Heart left ventricle (tissue), 16 donors: ENCODE results near the gene DNAJC7. TPM values are rescaled to one million over a fixed set of nuclear protein-coding genes. Genes with fewer than 3 reads are reported as not detected.

Experiments used
- ATAC-seq, 4 donors: fragments of 200-7000 bp; cut with Tn5 transposase; one replicate each; pipeline ENCODE4 v1.9.1; 2020 to 2022; ENCODE audit warnings: moderate library complexity in 4 of 4, mild to moderate bottlenecking in 3 of 4, moderate number of reproducible peaks in 1 of 4
- DNase-seq, 5 donors: peaks; one replicate each; pipeline ENCODE4 v3.0.0-alpha.2; 2020
- H3K27ac ChIP-seq, 12 donors: fragments of 200-600 bp; sonication (generic) in 4 of 12; one replicate each; pipeline versions ENCODE4 v1.5.0 to v1.8.0; 2016 to 2022; ENCODE audit warnings: mild to moderate bottlenecking in 2 of 12
- H3K27me3 ChIP-seq, 9 donors: fragments of 200-600 bp; sonication (generic) in 2 of 9; one replicate each; pipeline versions ENCODE4 v1.5.1 to v1.8.0; 2016 to 2022; ENCODE audit warnings: mild to moderate bottlenecking in 3 of 9
- H3K36me3 ChIP-seq, 9 donors: fragments of 200-600 bp; sonication (generic) in 2 of 9; one replicate each; pipeline versions ENCODE4 v1.5.0 to v1.8.0; 2018 to 2022; ENCODE audit warnings: mild to moderate bottlenecking in 2 of 9
- H3K4me1 ChIP-seq, 12 donors: fragments of 200-600 bp; sonication (generic) in 4 of 12; one replicate each; pipeline versions ENCODE4 v1.5.0 to v1.8.0; 2016 to 2022; ENCODE audit warnings: mild to moderate bottlenecking in 3 of 12
- H3K4me3 ChIP-seq, 12 donors: fragments of 200-600 bp; sonication (generic) in 4 of 12; one replicate each; pipeline versions ENCODE4 v1.5.0 to v1.8.0; 2017 to 2022; ENCODE audit warnings: mild to moderate bottlenecking in 9 of 12, moderate library complexity in 4 of 12
- H3K9me3 ChIP-seq, 12 donors: fragments of 200-600 bp; sonication (generic) in 4 of 12; one replicate each; pipeline versions ENCODE4 v1.5.0 to v1.8.0; 2016 to 2022; ENCODE audit warnings: mild to moderate bottlenecking in 1 of 12
- POLR2A ChIP-seq, 2 donors: fragments of 450-650 bp; IDR thresholded peaks; one replicate each; pipeline ENCODE4 v1.6.1; 2017; ENCODE audit warnings: antibody characterized with exemption in 2 of 2, mild to moderate bottlenecking in 2 of 2, moderate library complexity in 2 of 2
- WGBS, 4 donors: extraction: QIAGEN DNeasy Blood & Tissue Kit in 2 of 4; methylation state at CpG; one replicate each; pipeline versions ENCODE4 v1.1.5 to v1.1.7; 2013 to 2018; 5-methylcytosine and 5-hydroxymethylcytosine counted together
- intact Hi-C, 10 donors: fragments of 100-400 bp; cut with DNase I; formaldehyde crosslinking; loops; one replicate each; pipeline versions ENCODE4 v1.11.1 to v1.14.2; 2022
- long read RNA-seq, 3 donors: library from polyadenylated mRNA; unstranded; transcript quantifications; one replicate each; pipeline ENCODE4 v2.0.0, GENCODE V29; 2020 to 2021
- polyA plus RNA-seq, 2 donors: library from polyadenylated mRNA; stranded (reverse); fragments of 200-250 nt; gene quantifications; one replicate each; pipeline ENCODE4 v1.2.3, GENCODE V29; 2013
- total RNA-seq, 9 donors: library from RNA; depleted of rRNA in 2 of 9; stranded (reverse); fragments of >200 nt in 2 of 9; fragmentation: NEBNext Ultra II Directional in 3 of 9; extraction: Animal tissue kit (Norgen Biotek cat#: 25700) in 3 of 9; gene quantifications; one replicate each; pipeline versions ENCODE4 v1.1.0 to v1.2.4, GENCODE V29; 2016 to 2023
- TF ChIP-seq, protein P1 (sequence below), 12 donors: fragments of 200-600 bp; sonication (generic) in 4 of 12; IDR thresholded peaks; one replicate each; pipeline versions ENCODE4 v1.5.0 to v1.8.0; 2018 to 2022; ENCODE audit warnings: antibody characterized with exemption in 12 of 12, mild to moderate bottlenecking in 5 of 12
- donor health status: ischemic (EF 13 %, LVEDD 7.1; RV severe dilation, severe dysfunction).
- donor health status: healthy with polysubstance abuse.
- donor health status: DM: no; HTN: yes; CAD: no.
- donor health status: DM: no; HTN: no; CAD: no.
- donor health status: ischemic (EF 25% LVEDD 6.9; RV normal size, moderate dysfunction).
- donor health status: ischemic (EF 25% LVEDD 5.7; RV mildly dilated, moderate dysfunction).
- donor health status: healthy.
- donor health status: DM: yes; HTN: yes; CAD: no.
- donor health status: ischemic (EF 35%, LVEDD 5.7; RV mildly dilated, moderate dysfunction).
- donor health status: nonischemic (EF 11% LVEDD 7.7; RV severe dilation, severe dysfunction).
- donor health status: DM: yes; HTN: yes; CAD: no.
- donor health status: PGD.
- donor health status: ischemic (EF 29% LVEDD 5.4; RV normal size, mild dysfunction).
- donor health status: nonischemic (EF 23%, LVEDD 6.1; RV moderate dilation, normal function).

Gene DNAJC7
- total RNA-seq: 10 to 100 TPM; 42.5 to 96.5 (median 70.5) TPM
- polyA plus RNA-seq: 100 to 1,000 TPM in 1 of 2 donors, 10 to 100 TPM in 1; 83.5 to 103 TPM
- long read RNA-seq, donor 1, transcript DNAJC7-203 (14 exons, 2,022 nt): major isoform, 29 of 52 reads
- long read RNA-seq, donor 1, partial matches to known transcripts: 11 of 52 reads
- long read RNA-seq, donor 1, other reads (novel, unspliced or antisense): 12 of 52 reads
- long read RNA-seq, donor 2, transcript DNAJC7-203 (14 exons, 2,022 nt): major isoform, 222 of 329 reads
- long read RNA-seq, donor 2, partial matches to known transcripts: 84 of 329 reads
- long read RNA-seq, donor 2, other reads (novel, unspliced or antisense): 22 of 329 reads
- long read RNA-seq, donor 3, transcript DNAJC7-203 (14 exons, 2,022 nt): major isoform, 40 of 59 reads
- long read RNA-seq, donor 3, partial matches to known transcripts: 13 of 59 reads
- long read RNA-seq, donor 3, other reads (novel, unspliced or antisense): 6 of 59 reads

DNA sequence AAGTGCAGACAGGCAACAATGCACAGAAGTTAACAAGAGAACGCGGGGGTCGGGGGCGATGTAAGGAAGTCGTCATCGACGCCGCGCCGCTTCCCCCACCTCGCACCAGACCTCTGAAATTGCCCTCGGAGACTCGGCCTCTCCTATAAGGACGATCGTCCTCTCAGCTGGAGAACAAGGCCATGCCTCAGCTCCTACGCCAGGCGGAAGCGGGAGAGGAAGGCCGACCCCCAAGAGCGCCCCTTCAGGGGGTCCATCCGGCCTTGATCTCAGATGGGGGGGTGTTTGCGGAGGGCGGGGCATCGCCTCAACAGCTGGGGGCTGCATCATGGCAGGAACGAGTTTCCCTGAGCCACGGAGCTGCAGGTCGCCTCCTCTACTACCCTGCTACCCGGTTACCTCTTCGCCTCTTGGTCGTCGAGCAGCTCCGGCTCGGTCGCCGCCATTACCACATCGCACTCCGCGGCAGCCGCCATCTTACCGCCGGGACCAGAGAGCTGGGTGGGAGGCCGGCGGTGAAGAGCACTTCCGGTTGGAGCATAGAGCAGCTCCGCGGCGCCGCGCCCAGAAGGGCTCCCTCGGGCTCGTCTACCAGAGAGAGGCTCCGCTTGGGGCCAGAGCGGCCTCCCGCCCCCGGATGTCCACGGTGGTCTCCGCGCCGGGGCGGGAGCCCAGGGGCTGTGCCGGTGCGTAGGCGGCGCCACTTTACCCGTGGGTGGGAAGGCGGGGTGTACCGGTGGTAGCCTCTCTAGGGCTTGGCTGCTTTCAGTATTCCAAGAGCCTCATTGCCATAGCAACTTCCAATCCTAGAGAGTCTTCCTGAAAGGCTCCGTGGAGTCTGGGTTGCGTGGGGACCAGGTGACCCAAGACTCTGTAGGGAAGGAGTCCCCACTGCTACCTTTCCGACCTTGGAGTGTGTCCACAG, at the start of gene DNAJC7:
DNAJC7 (minus strand) TSS at position 499 of the 925 bp plus-strand sequence; CDS start at position 476, 23 bp downstream.
- no peaks in the 10 kb centered on the region for H3K27me3 ChIP-seq
- peaks cover 0 to 17% (median 7%) of the 10 kb centered on the region in 9 donors for H3K36me3 ChIP-seq
- no peaks in the 10 kb centered on the region for H3K9me3 ChIP-seq
- ATAC-seq (peak; percentile 95 to 97 (median 96)), DNase-seq (peak; percentile 92 to 96 (median 96))
- 0 to 1% (median 1%) methylated on average over 28 to 70 of the region's 70 CpGs for WGBS, 4 donors
- peak within 1 kb of the TSS; percentile 74 to 97 (median 94) for H3K27ac ChIP-seq
- H3K4me3 ChIP-seq: peak within 1 kb of the TSS; percentile 64 to 99 (median 88)
- TF ChIP-seq POLR2A (IDR thresholded peaks at IDR 0.05): peak in 1 of 2 donors; percentile 55
- TF ChIP-seq, protein P1, sequence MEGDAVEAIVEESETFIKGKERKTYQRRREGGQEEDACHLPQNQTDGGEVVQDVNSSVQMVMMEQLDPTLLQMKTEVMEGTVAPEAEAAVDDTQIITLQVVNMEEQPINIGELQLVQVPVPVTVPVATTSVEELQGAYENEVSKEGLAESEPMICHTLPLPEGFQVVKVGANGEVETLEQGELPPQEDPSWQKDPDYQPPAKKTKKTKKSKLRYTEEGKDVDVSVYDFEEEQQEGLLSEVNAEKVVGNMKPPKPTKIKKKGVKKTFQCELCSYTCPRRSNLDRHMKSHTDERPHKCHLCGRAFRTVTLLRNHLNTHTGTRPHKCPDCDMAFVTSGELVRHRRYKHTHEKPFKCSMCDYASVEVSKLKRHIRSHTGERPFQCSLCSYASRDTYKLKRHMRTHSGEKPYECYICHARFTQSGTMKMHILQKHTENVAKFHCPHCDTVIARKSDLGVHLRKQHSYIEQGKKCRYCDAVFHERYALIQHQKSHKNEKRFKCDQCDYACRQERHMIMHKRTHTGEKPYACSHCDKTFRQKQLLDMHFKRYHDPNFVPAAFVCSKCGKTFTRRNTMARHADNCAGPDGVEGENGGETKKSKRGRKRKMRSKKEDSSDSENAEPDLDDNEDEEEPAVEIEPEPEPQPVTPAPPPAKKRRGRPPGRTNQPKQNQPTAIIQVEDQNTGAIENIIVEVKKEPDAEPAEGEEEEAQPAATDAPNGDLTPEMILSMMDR (IDR thresholded peaks at IDR 0.05): peak in 2 of 12 donors; percentile 15 to 19
- peaks cover 6 to 75% (median 57%) of the 10 kb centered on the region in 12 donors for H3K4me1 ChIP-seq
- intact Hi-C loops: loop anchor here in 7 of 10 donors (2.0 to 5.0 kb wide), 2 partner anchors 50 kb away; partner anchors contain the start of gene CNP (in 7 of the 7)

DNA sequence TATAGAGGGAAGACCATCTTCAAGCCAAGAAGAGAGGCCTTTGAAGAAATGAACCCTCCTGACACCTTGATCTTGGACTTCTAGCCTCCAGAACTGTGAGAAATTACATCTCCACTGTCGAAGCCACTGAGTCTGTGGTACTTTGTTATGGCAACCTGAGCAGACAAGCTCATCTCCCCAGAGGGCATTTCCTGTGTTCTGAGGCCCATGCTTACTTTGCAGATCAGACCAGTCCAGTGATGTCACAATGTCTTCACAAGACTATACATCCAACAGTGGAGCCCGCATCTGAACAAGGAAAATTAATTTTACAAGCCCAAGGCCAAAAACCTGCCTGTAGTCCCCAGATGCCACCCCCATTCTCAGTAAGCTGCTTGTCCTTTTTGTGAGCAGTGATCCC, 48.0 kb upstream of the DNAJC7 start:
- 77 to 90% (median 84%) methylated on average over 2 of the region's 2 CpGs for WGBS, 4 donors

DNA sequence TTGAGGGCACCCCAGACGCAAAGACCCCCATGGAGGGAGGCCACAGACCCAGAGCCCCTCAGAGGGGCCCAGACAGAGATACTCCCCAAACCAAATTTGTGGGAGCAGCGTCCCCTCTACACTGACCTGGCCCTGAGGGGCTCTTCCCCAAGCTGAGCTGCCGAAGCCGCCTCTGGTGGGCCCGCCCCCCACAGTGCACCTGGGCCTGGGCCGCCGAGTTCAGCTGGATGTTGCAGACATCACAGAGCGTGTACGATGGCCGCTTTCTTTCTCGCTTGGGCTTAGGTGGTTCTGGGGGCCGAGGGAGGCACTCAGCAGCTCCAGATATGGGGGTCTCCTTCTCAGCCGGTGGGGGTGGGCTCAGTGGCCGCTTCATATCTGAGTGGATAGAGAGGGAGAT, 45.4 kb upstream of the DNAJC7 start:
- DNase-seq (no peak), ATAC-seq (no peak)
- no peak overlapping the region for H3K4me3 ChIP-seq
- intact Hi-C loops: loop anchor here in 2 of 10 donors (10.0 kb wide), 3 partner anchors 52 to 122 kb away; partner anchors contain the start of genes CNP (in 1 of the 2), DHX58 (in 1 of the 2), HCRT (in 1 of the 2) and KCNH4 (in 1 of the 2)
- no peaks in the 10 kb centered on the region for H3K36me3 ChIP-seq
- H3K4me1 ChIP-seq: peaks cover 0 to 10% (median 2%) of the 10 kb centered on the region in 12 donors
- no peak overlapping the region for H3K27ac ChIP-seq
- H3K9me3 ChIP-seq: no peaks in the 10 kb centered on the region
- H3K27me3 ChIP-seq: peaks cover 0 to 4% (median 0%) of the 10 kb centered on the region in 9 donors
- 87 to 91% (median 89%) methylated on average over 13 to 14 of the region's 14 CpGs for WGBS, 4 donors
- TF ChIP-seq, protein P1 (IDR thresholded peaks at IDR 0.05): no peak
- TF ChIP-seq POLR2A (IDR thresholded peaks at IDR 0.05): no peak

More for the DNA sequence above, 48.0 kb upstream of the DNAJC7 start:
- Histone ChIP-seq H3K4me1 (peaks cover 0 to 10% (median 2%) of the 10 kb centered on the region in 12 donors), H3K4me3 (no peak overlapping the region), H3K9me3 (no peaks in the 10 kb centered on the region), H3K36me3 (no peaks in the 10 kb centered on the region), H3K27ac (no peak overlapping the region), H3K27me3 (no peaks in the 10 kb centered on the region)
- ATAC-seq: no peak
- intact Hi-C loops: loop anchor here (5.0 to 10.0 kb wide), 7 partner anchors 37 to 120 kb away; partner anchors contain the start of genes DHX58 (in 2 of the 10), CNP (in 1 of the 10), HCRT (in 1 of the 10) and KCNH4 (in 1 of the 10)
- no peak for DNase-seq
- TF ChIP-seq POLR2A (IDR thresholded peaks at IDR 0.05): no peak
- TF ChIP-seq, protein P1 (IDR thresholded peaks at IDR 0.05): no peak
